Neural cell (in vitro differentiated cells): Measurements from ENCODE around the gene PCDH9.

Source experiments
- EP300 ChIP-seq: fragments of 450-650 bp; conservative IDR thresholded peaks from 2 replicates; pipeline ENCODE4 v1.6.1; 2014; ENCODE audit warnings: antibody characterized with exemption, mild to moderate bottlenecking, moderate library complexity; ENCODE audit not compliant: poor library complexity, severe bottlenecking
- EZH2 ChIP-seq: fragments of 200-600, 300-800 bp; shearing (Covaris generic), sonication (generic); IDR thresholded peaks from 2 replicates; pipeline ENCODE4 v1.6.1; 2014; ENCODE audit warnings: antibody characterized with exemption, low read length, borderline replicate concordance, mild to moderate bottlenecking; ENCODE audit not compliant: insufficient read depth, poor library complexity, severe bottlenecking
- MXI1 ChIP-seq: fragments of 450-650 bp; conservative IDR thresholded peaks from 2 replicates; pipeline ENCODE4 v1.6.1; 2014; ENCODE audit warnings: antibody characterized with exemption, mild to moderate bottlenecking; ENCODE audit not compliant: poor library complexity, severe bottlenecking
- POLR2AphosphoS5 ChIP-seq: IDR thresholded peaks from 2 replicates; pipeline ENCODE4 v1.6.1; 2012
- SMC3 ChIP-seq: fragments of 450-650 bp; conservative IDR thresholded peaks from 2 replicates; pipeline ENCODE4 v1.6.1; 2014; ENCODE audit warnings: antibody characterized with exemption, mild to moderate bottlenecking, moderate library complexity; ENCODE audit not compliant: poor library complexity
- TF ChIP-seq, protein P1 (sequence below): fragments of 450-650 bp; IDR thresholded peaks from 2 replicates; pipeline ENCODE4 v1.5.1; 2014; ENCODE audit warnings: antibody characterized with exemption, mild to moderate bottlenecking, moderate library complexity; ENCODE audit not compliant: poor library complexity, severe bottlenecking
- TF ChIP-seq, protein P2 (sequence below): IDR thresholded peaks from 2 replicates; pipeline ENCODE4 v1.6.1; 2012; ENCODE audit warnings: borderline replicate concordance

DNA sequence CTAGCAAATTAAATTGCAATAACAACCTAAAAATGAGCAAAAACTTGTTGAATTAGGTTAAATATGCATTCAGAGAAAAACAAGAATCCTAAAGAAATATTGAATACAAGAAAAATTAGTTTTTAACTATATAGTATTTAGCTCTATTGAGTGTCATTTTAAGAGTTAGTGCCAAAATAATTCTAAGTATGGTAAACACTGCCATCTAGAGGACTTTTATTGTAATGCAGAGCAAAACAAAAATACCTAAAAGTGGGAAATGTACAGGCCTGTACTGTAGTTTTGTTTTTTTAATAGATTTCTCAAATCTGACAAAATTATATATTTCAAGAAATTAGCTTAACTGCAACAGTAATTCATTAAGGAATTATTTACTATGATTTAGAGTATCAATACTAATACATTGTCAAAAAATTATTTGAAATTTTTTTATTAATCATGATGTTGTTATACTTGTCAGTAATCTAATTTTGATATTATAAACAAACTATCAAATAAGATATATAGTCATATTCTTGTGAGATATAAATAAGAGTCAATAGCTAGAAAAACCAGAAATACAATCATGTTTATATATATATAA is 8.2 kb upstream of the PCDH9 start:
- TF ChIP-seq, protein P1, sequence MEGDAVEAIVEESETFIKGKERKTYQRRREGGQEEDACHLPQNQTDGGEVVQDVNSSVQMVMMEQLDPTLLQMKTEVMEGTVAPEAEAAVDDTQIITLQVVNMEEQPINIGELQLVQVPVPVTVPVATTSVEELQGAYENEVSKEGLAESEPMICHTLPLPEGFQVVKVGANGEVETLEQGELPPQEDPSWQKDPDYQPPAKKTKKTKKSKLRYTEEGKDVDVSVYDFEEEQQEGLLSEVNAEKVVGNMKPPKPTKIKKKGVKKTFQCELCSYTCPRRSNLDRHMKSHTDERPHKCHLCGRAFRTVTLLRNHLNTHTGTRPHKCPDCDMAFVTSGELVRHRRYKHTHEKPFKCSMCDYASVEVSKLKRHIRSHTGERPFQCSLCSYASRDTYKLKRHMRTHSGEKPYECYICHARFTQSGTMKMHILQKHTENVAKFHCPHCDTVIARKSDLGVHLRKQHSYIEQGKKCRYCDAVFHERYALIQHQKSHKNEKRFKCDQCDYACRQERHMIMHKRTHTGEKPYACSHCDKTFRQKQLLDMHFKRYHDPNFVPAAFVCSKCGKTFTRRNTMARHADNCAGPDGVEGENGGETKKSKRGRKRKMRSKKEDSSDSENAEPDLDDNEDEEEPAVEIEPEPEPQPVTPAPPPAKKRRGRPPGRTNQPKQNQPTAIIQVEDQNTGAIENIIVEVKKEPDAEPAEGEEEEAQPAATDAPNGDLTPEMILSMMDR: peak; percentile 75
- TF ChIP-seq POLR2AphosphoS5: no peak
- peak; percentile 82 for TF ChIP-seq SMC3
- TF ChIP-seq, protein P2, sequence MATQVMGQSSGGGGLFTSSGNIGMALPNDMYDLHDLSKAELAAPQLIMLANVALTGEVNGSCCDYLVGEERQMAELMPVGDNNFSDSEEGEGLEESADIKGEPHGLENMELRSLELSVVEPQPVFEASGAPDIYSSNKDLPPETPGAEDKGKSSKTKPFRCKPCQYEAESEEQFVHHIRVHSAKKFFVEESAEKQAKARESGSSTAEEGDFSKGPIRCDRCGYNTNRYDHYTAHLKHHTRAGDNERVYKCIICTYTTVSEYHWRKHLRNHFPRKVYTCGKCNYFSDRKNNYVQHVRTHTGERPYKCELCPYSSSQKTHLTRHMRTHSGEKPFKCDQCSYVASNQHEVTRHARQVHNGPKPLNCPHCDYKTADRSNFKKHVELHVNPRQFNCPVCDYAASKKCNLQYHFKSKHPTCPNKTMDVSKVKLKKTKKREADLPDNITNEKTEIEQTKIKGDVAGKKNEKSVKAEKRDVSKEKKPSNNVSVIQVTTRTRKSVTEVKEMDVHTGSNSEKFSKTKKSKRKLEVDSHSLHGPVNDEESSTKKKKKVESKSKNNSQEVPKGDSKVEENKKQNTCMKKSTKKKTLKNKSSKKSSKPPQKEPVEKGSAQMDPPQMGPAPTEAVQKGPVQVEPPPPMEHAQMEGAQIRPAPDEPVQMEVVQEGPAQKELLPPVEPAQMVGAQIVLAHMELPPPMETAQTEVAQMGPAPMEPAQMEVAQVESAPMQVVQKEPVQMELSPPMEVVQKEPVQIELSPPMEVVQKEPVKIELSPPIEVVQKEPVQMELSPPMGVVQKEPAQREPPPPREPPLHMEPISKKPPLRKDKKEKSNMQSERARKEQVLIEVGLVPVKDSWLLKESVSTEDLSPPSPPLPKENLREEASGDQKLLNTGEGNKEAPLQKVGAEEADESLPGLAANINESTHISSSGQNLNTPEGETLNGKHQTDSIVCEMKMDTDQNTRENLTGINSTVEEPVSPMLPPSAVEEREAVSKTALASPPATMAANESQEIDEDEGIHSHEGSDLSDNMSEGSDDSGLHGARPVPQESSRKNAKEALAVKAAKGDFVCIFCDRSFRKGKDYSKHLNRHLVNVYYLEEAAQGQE: no peak
- no peak for TF ChIP-seq EZH2
- TF ChIP-seq EP300: no peak
- TF ChIP-seq MXI1: no peak
